ENCODE measurements around the gene CDK6.

DNA sequence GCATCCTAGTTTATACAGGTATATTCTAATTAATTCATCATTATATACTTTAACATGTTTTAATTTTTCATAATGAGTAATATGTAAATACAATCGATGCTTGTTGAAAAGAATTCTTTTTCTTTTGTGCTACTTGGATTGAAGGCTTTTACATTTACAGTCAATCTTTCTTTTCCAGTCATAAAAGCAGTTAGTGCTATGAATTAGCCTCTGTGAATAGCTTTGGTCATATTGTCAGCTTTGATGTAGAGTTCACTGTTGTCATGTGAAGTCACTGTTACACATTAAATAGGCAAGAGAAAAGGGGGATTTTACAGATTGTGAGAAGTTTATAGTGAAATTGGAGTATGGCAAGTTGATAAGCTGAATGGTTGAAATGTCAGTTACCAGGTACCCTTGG, 142.9 kb downstream of the CDK6 start:
- no peak for TF ChIP-seq POLR2A (IDR thresholded peaks at IDR 0.05)
- TF ChIP-seq, protein P1, sequence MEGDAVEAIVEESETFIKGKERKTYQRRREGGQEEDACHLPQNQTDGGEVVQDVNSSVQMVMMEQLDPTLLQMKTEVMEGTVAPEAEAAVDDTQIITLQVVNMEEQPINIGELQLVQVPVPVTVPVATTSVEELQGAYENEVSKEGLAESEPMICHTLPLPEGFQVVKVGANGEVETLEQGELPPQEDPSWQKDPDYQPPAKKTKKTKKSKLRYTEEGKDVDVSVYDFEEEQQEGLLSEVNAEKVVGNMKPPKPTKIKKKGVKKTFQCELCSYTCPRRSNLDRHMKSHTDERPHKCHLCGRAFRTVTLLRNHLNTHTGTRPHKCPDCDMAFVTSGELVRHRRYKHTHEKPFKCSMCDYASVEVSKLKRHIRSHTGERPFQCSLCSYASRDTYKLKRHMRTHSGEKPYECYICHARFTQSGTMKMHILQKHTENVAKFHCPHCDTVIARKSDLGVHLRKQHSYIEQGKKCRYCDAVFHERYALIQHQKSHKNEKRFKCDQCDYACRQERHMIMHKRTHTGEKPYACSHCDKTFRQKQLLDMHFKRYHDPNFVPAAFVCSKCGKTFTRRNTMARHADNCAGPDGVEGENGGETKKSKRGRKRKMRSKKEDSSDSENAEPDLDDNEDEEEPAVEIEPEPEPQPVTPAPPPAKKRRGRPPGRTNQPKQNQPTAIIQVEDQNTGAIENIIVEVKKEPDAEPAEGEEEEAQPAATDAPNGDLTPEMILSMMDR (IDR thresholded peaks at IDR 0.05 in 4 of 5, conservative IDR thresholded peaks at IDR 0.05 in 1 of 5), result no peak
